Skeletal muscle tissue (tissue), 4 donors: ENCODE measurements around the gene STK17A. TPM values are rescaled to one million over a fixed set of nuclear protein-coding genes. Genes with fewer than 3 reads are reported as not detected.

Source experiments
- H3K27ac ChIP-seq: one replicate; pipeline ENCODE4 v1.7.0; 2013; ENCODE audit warnings: mild to moderate bottlenecking, low read depth, low read length, inconsistent platforms
- H3K27me3 ChIP-seq, 3 donors: one replicate each; pipeline ENCODE4 v1.7.0; 2013; ENCODE audit warnings: low read length in 3 of 3; ENCODE audit not compliant: control insufficient read depth in 3 of 3, insufficient read depth in 3 of 3
- H3K36me3 ChIP-seq, 3 donors: one replicate each; pipeline ENCODE4 v1.7.0; 2013; ENCODE audit warnings: low read length in 3 of 3; ENCODE audit not compliant: control insufficient read depth in 3 of 3, insufficient read depth in 3 of 3
- H3K4me1 ChIP-seq, 3 donors: one replicate each; pipeline ENCODE4 v1.7.0; 2013; ENCODE audit warnings: low read length in 3 of 3, mild to moderate bottlenecking in 3 of 3; ENCODE audit not compliant: control insufficient read depth in 3 of 3, insufficient read depth in 3 of 3
- H3K4me3 ChIP-seq, 3 donors: one replicate each; pipeline ENCODE4 v1.7.0; 2013; ENCODE audit warnings: low read length in 3 of 3
- H3K9ac ChIP-seq, 3 donors: one replicate each; pipeline ENCODE4 v1.7.0; 2013; ENCODE audit warnings: low read length in 3 of 3, mild to moderate bottlenecking in 3 of 3, moderate library complexity in 2 of 3, low read depth in 1 of 3
- H3K9me3 ChIP-seq, 3 donors: one replicate each; pipeline ENCODE4 v1.7.0; 2013; ENCODE audit warnings: low read length in 3 of 3; ENCODE audit not compliant: control insufficient read depth in 3 of 3
- total RNA-seq: library from RNA; depleted of rRNA; stranded (reverse); fragments of >200 nt; gene quantifications from one replicate; pipeline ENCODE4 v1.2.3, GENCODE V29; 2014
- donor health status: Osteomylitis.

STK17A gene
- total RNA-seq, 1 donor from 2014 or later: 11.0 TPM

- Histone ChIP-seq H3K36me3 (peaks cover 6 to 8% (median 7%) of the 10 kb centered on the region in 3 donors), H3K9me3 (no peaks in the 10 kb centered on the region), H3K27me3 (no peaks in the 10 kb centered on the region), H3K4me3 (no peak overlapping the region), H3K9ac (no peak overlapping the region), H3K4me1 (peaks cover 53 to 66% (median 59%) of the 10 kb centered on the region in 3 donors), H3K27ac (peak overlapping the region; percentile 15)
These were observed 67.6 kb downstream of the STK17A start for GRCh38 chr7:43650457-43651052.

GRCh38 chr7:43652364-43652763 lies 69.5 kb downstream of the STK17A start:
- Histone ChIP-seq H3K4me3 (no peak overlapping the region), H3K4me1 (peaks cover 38 to 49% (median 43%) of the 10 kb centered on the region in 3 donors), H3K9me3 (no peaks in the 10 kb centered on the region), H3K9ac (no peak overlapping the region), H3K27me3 (no peaks in the 10 kb centered on the region), H3K36me3 (peaks cover 0 to 2% (median 0%) of the 10 kb centered on the region in 3 donors), H3K27ac (no peak overlapping the region)

- Histone ChIP-seq H3K9ac (no peak overlapping the region), H3K27me3 (no peaks in the 10 kb centered on the region), H3K4me3 (no peak overlapping the region), H3K27ac (no peak overlapping the region), H3K9me3 (no peaks in the 10 kb centered on the region), H3K36me3 (peaks cover 0 to 2% (median 0%) of the 10 kb centered on the region in 3 donors), H3K4me1 (peaks cover 28 to 39% (median 32%) of the 10 kb centered on the region in 3 donors)
These were observed 70.6 kb downstream of the STK17A start for GRCh38 chr7:43653466-43653865.

GRCh38 chr7:43653891-43654504 lies 71.1 kb downstream of the STK17A start:
- no peak overlapping the region for H3K9ac ChIP-seq
- no peaks in the 10 kb centered on the region for H3K9me3 ChIP-seq
- peaks cover 0 to 2% (median 0%) of the 10 kb centered on the region in 3 donors for H3K36me3 ChIP-seq
- H3K4me1 ChIP-seq: peaks cover 27 to 39% (median 32%) of the 10 kb centered on the region in 3 donors
- no peak overlapping the region for H3K27ac ChIP-seq
- H3K27me3 ChIP-seq: no peaks in the 10 kb centered on the region
- no peak overlapping the region for H3K4me3 ChIP-seq

GRCh38 chr7:43655584-43655983 lies 72.7 kb downstream of the STK17A start:
- H3K9ac ChIP-seq: no peak overlapping the region
- H3K27me3 ChIP-seq: no peaks in the 10 kb centered on the region
- H3K9me3 ChIP-seq: no peaks in the 10 kb centered on the region
- no peak overlapping the region for H3K27ac ChIP-seq
- peaks cover 15 to 26% (median 21%) of the 10 kb centered on the region in 3 donors for H3K4me1 ChIP-seq
- H3K36me3 ChIP-seq: peaks cover 0 to 2% (median 0%) of the 10 kb centered on the region in 3 donors
- no peak overlapping the region for H3K4me3 ChIP-seq

- H3K4me1 ChIP-seq: peaks cover 4 to 14% (median 11%) of the 10 kb centered on the region in 3 donors
- H3K9me3 ChIP-seq: no peaks in the 10 kb centered on the region
- H3K27ac ChIP-seq: no peak overlapping the region
- no peak overlapping the region for H3K9ac ChIP-seq
- peaks cover 0 to 2% (median 0%) of the 10 kb centered on the region in 3 donors for H3K36me3 ChIP-seq
- no peaks in the 10 kb centered on the region for H3K27me3 ChIP-seq
- H3K4me3 ChIP-seq: no peak overlapping the region
These were observed 74.1 kb downstream of the STK17A start for GRCh38 chr7:43656997-43657396.

GRCh38 chr7:43658718-43659548 lies 76.0 kb downstream of the STK17A start:
- Histone ChIP-seq H3K36me3 (peaks cover 0 to 3% (median 2%) of the 10 kb centered on the region in 3 donors), H3K4me1 (peaks cover 4 to 11% (median 9%) of the 10 kb centered on the region in 3 donors), H3K27me3 (no peaks in the 10 kb centered on the region), H3K9ac (no peak overlapping the region), H3K27ac (no peak overlapping the region), H3K4me3 (no peak overlapping the region), H3K9me3 (no peaks in the 10 kb centered on the region)

- Histone ChIP-seq H3K36me3 (peaks cover 0 to 3% (median 2%) of the 10 kb centered on the region in 3 donors), H3K9ac (no peak overlapping the region), H3K27ac (no peak overlapping the region), H3K9me3 (no peaks in the 10 kb centered on the region), H3K4me3 (no peak overlapping the region), H3K4me1 (peaks cover 6 to 10% (median 7%) of the 10 kb centered on the region in 3 donors), H3K27me3 (no peaks in the 10 kb centered on the region)
These were observed 76.6 kb downstream of the STK17A start for GRCh38 chr7:43659549-43659896.

- Histone ChIP-seq H3K27ac (no peak overlapping the region), H3K4me1 (peaks cover 7 to 12% (median 8%) of the 10 kb centered on the region in 3 donors), H3K4me3 (no peak overlapping the region), H3K27me3 (no peaks in the 10 kb centered on the region), H3K9me3 (no peaks in the 10 kb centered on the region), H3K36me3 (peaks cover 0 to 3% (median 2%) of the 10 kb centered on the region in 3 donors), H3K9ac (no peak overlapping the region)
These were observed 77.2 kb downstream of the STK17A start for GRCh38 chr7:43660141-43660540.

GRCh38 chr7:43664681-43665080 lies 81.8 kb downstream of the STK17A start:
- Histone ChIP-seq H3K36me3 (peaks cover 0 to 3% (median 0%) of the 10 kb centered on the region in 3 donors), H3K9ac (no peak overlapping the region)

More at GRCh38 chr7:43664681-43665080, 81.8 kb downstream of the STK17A start:
- Histone ChIP-seq H3K4me1 (peaks cover 0 to 7% (median 5%) of the 10 kb centered on the region in 3 donors), H3K4me3 (no peak overlapping the region), H3K9me3 (no peaks in the 10 kb centered on the region), H3K27me3 (no peaks in the 10 kb centered on the region), H3K27ac (no peak overlapping the region)
